H9 (cell line): ENCODE data around the gene TPRX1. TPM values are rescaled to one million over a fixed set of nuclear protein-coding genes. Genes with fewer than 3 reads are reported as not detected.
"Not testable (repeated sequence)": the region's sequence is repeated elsewhere in the genome, so short reads cannot be mapped to it uniquely, and the experiment has no call there.

Experiments
- DNase-seq: peaks from one replicate; pipeline ENCODE4 v3.0.0-alpha.2; 2017
- H2AFZ ChIP-seq: one replicate; pipeline ENCODE4 v1.6.1; 2013; ENCODE audit warnings: mild to moderate bottlenecking, low read length, control low read depth, moderate library complexity
- H2AK5ac ChIP-seq: 2 replicates; pipeline ENCODE4 v1.6.1; 2013; ENCODE audit warnings: low read length, control low read depth, mixed read lengths; ENCODE audit not compliant: insufficient read length
- H2BK120ac ChIP-seq: one replicate; pipeline ENCODE4 v1.6.1; 2013; ENCODE audit warnings: low read depth, mild to moderate bottlenecking, low read length, control low read depth, inconsistent platforms; ENCODE audit not compliant: poor library complexity, severe bottlenecking
- H2BK12ac ChIP-seq: 2 replicates; pipeline ENCODE4 v1.6.1; 2013; ENCODE audit warnings: low read length, control low read depth, mixed read lengths, low read depth; ENCODE audit not compliant: insufficient read length
- H2BK15ac ChIP-seq: 2 replicates; pipeline ENCODE4 v1.6.1; 2013; ENCODE audit warnings: low read depth, low read length, control low read depth
- H2BK20ac ChIP-seq: one replicate; pipeline ENCODE4 v1.6.1; 2013; ENCODE audit warnings: low read depth, mild to moderate bottlenecking, low read length, control low read depth, inconsistent platforms; ENCODE audit not compliant: poor library complexity, severe bottlenecking
- H2BK5ac ChIP-seq: 2 replicates; pipeline ENCODE4 v1.6.1; 2013; ENCODE audit warnings: low read length, control low read depth, mixed read lengths; ENCODE audit not compliant: insufficient read length
- H3K14ac ChIP-seq: 2 replicates; pipeline ENCODE4 v1.6.1; 2013; ENCODE audit warnings: low read length, control low read depth; ENCODE audit not compliant: insufficient read depth
- H3K18ac ChIP-seq: 2 replicates; pipeline ENCODE4 v1.6.1; 2013; ENCODE audit warnings: low read depth, mild to moderate bottlenecking, mixed read lengths, low read length, control low read depth; ENCODE audit not compliant: insufficient read length
- H3K23ac ChIP-seq: 2 replicates; pipeline ENCODE4 v1.6.1; 2013; ENCODE audit warnings: low read length, control low read depth, mixed read lengths, low read depth; ENCODE audit not compliant: insufficient read length
- H3K23me2 ChIP-seq: 2 replicates; pipeline ENCODE4 v1.6.1; 2013; ENCODE audit warnings: low read depth, mild to moderate bottlenecking, mixed read lengths, low read length, control low read depth; ENCODE audit not compliant: insufficient read length, poor library complexity, severe bottlenecking
- H3K27ac ChIP-seq: 2 replicates; pipeline ENCODE4 v1.5.1; 2013; ENCODE audit warnings: low read length, control low read depth, mixed read lengths, low read depth; ENCODE audit not compliant: insufficient read length
- H3K27me3 ChIP-seq: 2 replicates; pipeline ENCODE4 v1.6.1; 2013; ENCODE audit warnings: low read length, control low read depth, inconsistent platforms; ENCODE audit not compliant: insufficient read depth
- H3K4ac ChIP-seq: 2 replicates; pipeline ENCODE4 v1.6.1; 2013; ENCODE audit warnings: low read depth, mild to moderate bottlenecking, control low read depth, inconsistent platforms, low read length, moderate library complexity
- H3K4me1 ChIP-seq: 2 replicates; pipeline ENCODE4 v1.6.1; 2013; ENCODE audit warnings: low read length, control low read depth, inconsistent platforms; ENCODE audit not compliant: insufficient read depth
- H3K4me2 ChIP-seq: 2 replicates; pipeline ENCODE4 v1.6.1; 2013; ENCODE audit warnings: low read length, control low read depth, mixed read lengths; ENCODE audit not compliant: insufficient read length, insufficient read depth
- H3K56ac ChIP-seq: 2 replicates; pipeline ENCODE4 v1.6.1; 2013; ENCODE audit warnings: low read depth, mild to moderate bottlenecking, mixed read lengths, low read length, control low read depth; ENCODE audit not compliant: insufficient read length
- H3K79me1 ChIP-seq: 2 replicates; pipeline ENCODE4 v1.6.1; 2013; ENCODE audit warnings: low read depth, mild to moderate bottlenecking, moderate library complexity, low read length, control low read depth, inconsistent platforms; ENCODE audit not compliant: insufficient read depth, poor library complexity, severe bottlenecking
- H3K79me2 ChIP-seq: 2 replicates; pipeline ENCODE4 v1.6.1; 2013; ENCODE audit warnings: low read length, control low read depth, inconsistent platforms; ENCODE audit not compliant: insufficient read depth
- H3K9ac ChIP-seq: 2 replicates; pipeline ENCODE4 v1.6.1; 2013; ENCODE audit warnings: low read length, control low read depth, mixed read lengths; ENCODE audit not compliant: insufficient read length; ENCODE audit errors: extremely low read depth
- H3K9me3 ChIP-seq: one replicate; pipeline ENCODE4 v1.6.1; 2013; ENCODE audit warnings: low read depth, low read length, inconsistent platforms; ENCODE audit not compliant: control insufficient read depth
- H3T11ph ChIP-seq: one replicate; pipeline ENCODE4 v1.6.1; 2013; ENCODE audit warnings: mild to moderate bottlenecking, low read length, control low read depth, inconsistent platforms
- H4K20me1 ChIP-seq: one replicate; pipeline ENCODE4 v1.6.1; 2013; ENCODE audit not compliant: control insufficient read depth, insufficient read length, insufficient read depth
- H4K5ac ChIP-seq: 2 replicates; pipeline ENCODE4 v1.6.1; 2013; ENCODE audit warnings: low read depth, mild to moderate bottlenecking, mixed read lengths, low read length, control low read depth; ENCODE audit not compliant: insufficient read length
- H4K8ac ChIP-seq: replicated peaks from 2 replicates; pipeline ENCODE4 v1.6.1; 2013; ENCODE audit warnings: low read length, control low read depth, mixed read lengths, low read depth; ENCODE audit not compliant: insufficient read length
- H4K91ac ChIP-seq: 2 replicates; pipeline ENCODE4 v1.6.1; 2013; ENCODE audit warnings: low read depth, mild to moderate bottlenecking, moderate library complexity, mixed read lengths, low read length, control low read depth; ENCODE audit not compliant: insufficient read length
- H3K27ac Mint-ChIP-seq, 3 experiments: 2 replicates in 2 of 3; 3 replicates in 1 of 3; pipeline ENCODE4 v1.8.0; 2020 to 2021; ENCODE audit warnings: mixed read lengths in 3 of 3, mild to moderate bottlenecking in 1 of 3, moderate library complexity in 1 of 3
- H3K27me3 Mint-ChIP-seq: 2 replicates; pipeline ENCODE4 v1.8.0; 2021; ENCODE audit warnings: low read depth, mild to moderate bottlenecking, moderate library complexity, mixed read lengths
- H3K36me3 Mint-ChIP-seq, 3 experiments: 2 replicates in 2 of 3; 3 replicates in 1 of 3; pipeline ENCODE4 v1.8.0; 2020 to 2021; ENCODE audit warnings: low read depth in 3 of 3, mixed read lengths in 3 of 3; ENCODE audit not compliant: insufficient read depth in 1 of 3
- H3K4me1 Mint-ChIP-seq, 2 experiments: 2 replicates each; pipeline ENCODE4 v1.8.0; 2020; ENCODE audit warnings: mixed read lengths in 2 of 2
- H3K4me3 Mint-ChIP-seq, 2 experiments: 2 replicates in 1 of 2; 3 replicates in 1 of 2; pipeline ENCODE4 v1.8.0; 2020 to 2021; ENCODE audit warnings: mild to moderate bottlenecking in 2 of 2, mixed read lengths in 2 of 2, moderate library complexity in 1 of 2
- H3K9me3 Mint-ChIP-seq, 2 experiments: 2 replicates in 1 of 2; 3 replicates in 1 of 2; pipeline ENCODE4 v1.8.0; 2020; ENCODE audit warnings: mild to moderate bottlenecking in 2 of 2, mixed read lengths in 2 of 2, moderate library complexity in 1 of 2
- WGBS: extraction: QIAGEN DNeasy Blood & Tissue Kit; methylation state at CpG from one replicate; pipeline ENCODE4 v1.1.7; 2013; ENCODE audit warnings: missing lambda C conversion rate, low lambda C conversion rate, mixed read lengths; ENCODE audit not compliant: insufficient read length; ENCODE audit errors: extremely low coverage; 5-methylcytosine and 5-hydroxymethylcytosine counted together
- long read RNA-seq: library from polyadenylated mRNA; unstranded; transcript quantifications from one replicate; pipeline ENCODE4 v2.0.0, GENCODE V29; 2020
- total RNA-seq: library from RNA; stranded (reverse); gene quantifications from 2 replicates; pipeline ENCODE4 v1.2.1, GENCODE V29; 2021

TPRX1 gene, protein sequence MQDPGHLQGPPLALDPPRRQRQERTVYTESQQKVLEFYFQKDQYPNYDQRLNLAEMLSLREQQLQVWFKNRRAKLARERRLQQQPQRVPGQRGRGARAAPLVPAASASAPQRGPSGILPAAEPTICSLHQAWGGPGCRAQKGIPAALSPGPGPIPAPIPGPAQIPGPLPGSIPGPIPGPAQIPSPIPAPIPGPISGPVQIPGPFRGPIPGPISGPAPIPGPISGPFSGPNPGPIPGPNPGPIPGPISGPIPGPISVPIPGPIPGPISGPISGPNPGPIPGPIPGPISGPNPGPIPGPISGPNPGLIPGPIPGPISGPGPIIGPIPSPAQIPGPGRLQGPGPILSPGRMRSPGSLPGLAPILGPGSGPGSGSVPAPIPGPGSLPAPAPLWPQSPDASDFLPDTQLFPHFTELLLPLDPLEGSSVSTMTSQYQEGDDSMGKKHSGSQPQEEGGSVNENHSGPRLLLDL
- total RNA-seq, result not detected in 2 replicates
- long read RNA-seq, result 0 reads

DNA sequence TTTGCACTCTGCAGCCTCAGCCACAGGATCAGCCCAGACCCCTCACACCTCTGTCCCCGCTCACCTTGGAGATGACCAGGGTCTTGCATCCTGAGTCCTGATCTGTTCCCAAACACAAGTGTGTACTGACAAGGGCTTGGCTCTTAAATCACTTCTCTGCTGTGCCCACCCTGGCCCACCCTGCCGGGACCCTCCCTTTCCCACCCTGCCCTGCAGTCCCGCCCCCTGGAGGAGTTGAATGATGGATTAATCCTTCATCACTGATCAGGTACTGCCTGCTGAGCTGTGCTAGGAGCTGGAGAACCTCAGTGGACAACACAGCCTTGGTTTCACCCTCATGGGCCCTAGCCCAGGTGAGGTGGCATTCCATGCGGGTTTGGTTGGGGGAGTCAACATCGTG is at the start of gene TPRX1:
TPRX1 (minus strand) TSS at position 101 of the 400 bp plus-strand sequence; CDS start at position 89, 12 bp downstream.
- not testable (repeated sequence) for H3K14ac ChIP-seq, H3K36me3 Mint-ChIP-seq, H2AFZ ChIP-seq, H3K27me3 ChIP-seq, H4K91ac ChIP-seq, H3K4ac ChIP-seq, H4K5ac ChIP-seq, DNase-seq, H3K9me3 Mint-ChIP-seq, H4K20me1 ChIP-seq, H2AK5ac ChIP-seq, H3K4me1 ChIP-seq, H3K9me3 ChIP-seq, H3T11ph ChIP-seq, H3K27me3 Mint-ChIP-seq, H3K4me2 ChIP-seq, H3K23me2 ChIP-seq, H3K27ac ChIP-seq, H2BK12ac ChIP-seq, H3K4me3 Mint-ChIP-seq, H3K56ac ChIP-seq, H2BK15ac ChIP-seq, H3K23ac ChIP-seq, H3K18ac ChIP-seq, H2BK20ac ChIP-seq, H3K4me1 Mint-ChIP-seq, H2BK5ac ChIP-seq, H3K9ac ChIP-seq, H2BK120ac ChIP-seq, H3K79me2 ChIP-seq, H3K79me1 ChIP-seq, H4K8ac ChIP-seq
- H3K27ac Mint-ChIP-seq, result peak within 1 kb of the TSS in 1 of 3 experiments; percentile 80; a peak in 1 of 7 replicates
- WGBS, result no CpG with 5 or more reads among the region's 5 CpGs
